Epithelial cell of umbilical artery (primary cell): Measurements from ENCODE around the gene WNT10A. TPM values are rescaled to one million over a fixed set of nuclear protein-coding genes. Genes with fewer than 3 reads are reported as not detected.

ENCODE experiments used
- total RNA-seq: library from RNA; depleted of rRNA; stranded (reverse); fragments of >200 nt; gene quantifications from 2 replicates; pipeline ENCODE4 v1.2.3, GENCODE V29; 2014

Gene WNT10A
- not detected in 2 replicates for total RNA-seq

GRCh38 chr2:218880102-218880858 lies at the start of gene WNT10A:
Gene WNT10A, plus strand, starts transcription at chr2:218880852. Its CDS starts 144 bp downstream, at chr2:218880996.

DNA sequence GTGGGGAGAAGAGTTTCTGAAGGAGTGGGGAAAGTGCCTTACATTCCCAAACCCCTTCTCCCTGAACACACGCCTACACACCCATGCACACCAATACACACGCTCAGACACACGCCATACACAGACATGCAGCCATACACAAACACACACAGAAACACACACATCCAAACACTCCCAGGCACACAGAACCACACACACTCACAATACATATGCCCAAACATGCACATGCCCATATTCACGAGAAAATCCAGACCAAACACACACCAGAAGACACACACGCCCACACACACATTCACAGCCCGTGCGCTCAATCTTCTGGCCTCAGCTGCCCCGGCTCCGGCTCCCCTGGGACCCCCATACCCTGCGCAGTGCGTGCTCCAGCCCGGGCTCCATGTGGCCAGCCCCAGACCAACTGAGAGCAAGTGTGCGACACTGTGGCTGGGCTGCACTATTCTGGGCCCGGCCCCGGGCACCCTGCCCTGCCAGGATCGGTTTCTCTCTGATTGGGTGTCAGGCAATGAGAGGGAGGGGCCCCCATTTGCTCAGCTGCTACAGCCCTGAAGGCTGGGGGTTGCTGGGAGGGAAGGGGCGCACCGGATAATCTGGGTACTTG lies 49.2 kb upstream of the WNT10A start, which contains the start of gene PRKAG3:
TSS of gene PRKAG3 (minus strand) at position 426 of the 613 bp plus-strand sequence.

GRCh38 chr2:218859556-218859987 lies 21.1 kb upstream of the WNT10A start, which contains the start of gene WNT6:
Gene WNT6, plus strand, starts transcription at chr2:218859805. Its CDS starts 233 bp downstream, at chr2:218860038.

Other genes with a start within 250 kb of the WNT10A start
- gene ZNF142, start 221.2 kb upstream of the WNT10A start, total RNA-seq = 3.9 and 5.6 TPM in 2 replicates
- gene BCS1L, start 221.2 kb upstream of the WNT10A start, total RNA-seq = 49.0 and 58.2 TPM in 2 replicates
- gene RNF25, start 208.8 kb upstream of the WNT10A start, total RNA-seq = 32.2 and 37.4 TPM in 2 replicates
- gene STK36, start 208.8 kb upstream of the WNT10A start, total RNA-seq = 7.1 and 12.6 TPM in 2 replicates
- 5.2 and 9.0 TPM in 2 replicates for gene TTLL4, start 170.0 kb upstream of the WNT10A start, total RNA-seq
- gene CYP27A1, start 98.7 kb upstream of the WNT10A start, total RNA-seq = 17.2 and 18.2 TPM in 2 replicates
- not detected in 2 replicates for gene PRKAG3, start 49.0 kb upstream of the WNT10A start, total RNA-seq
- not detected in 2 replicates for gene WNT6, start 21.0 kb upstream of the WNT10A start, total RNA-seq
- gene CDK5R2, start 78.8 kb downstream of the WNT10A start, total RNA-seq = not detected in 2 replicates
- not detected in 2 replicates for gene FEV, start 104.3 kb downstream of the WNT10A start, total RNA-seq
- not detected in 2 replicates for gene CRYBA2, start 112.6 kb downstream of the WNT10A start, total RNA-seq
- gene CFAP65, start 160.7 kb downstream of the WNT10A start, total RNA-seq = not detected in 2 replicates
- not detected in 2 replicates for gene IHH, start 180.1 kb downstream of the WNT10A start, total RNA-seq